ENCODE data around the gene RNASEH2B. TPM values are rescaled to one million over a fixed set of nuclear protein-coding genes. Genes with fewer than 3 reads are reported as not detected.

RNASEH2B gene
- total and polyA plus RNA-seq, 2 experiments from 2014 or later: 39.0 to 64.8 TPM

GRCh38 chr13:50990065-50990817 lies 80.7 kb downstream of the RNASEH2B start:
- no peaks in the 10 kb centered on the region for H3K9me2 ChIP-seq (ENCODE audit: insufficient read depth)
- Mint-ChIP-seq H3K27me3 (ENCODE audit: insufficient read depth, low read depth, poor library complexity) (peaks cover 3% of the 10 kb centered on the region), H3K4me3 (peak overlapping the region; percentile 42), H3K27ac (no peak overlapping the region), H3K4me1 (peaks cover 36% of the 10 kb centered on the region), H3K9me3 (peaks cover 3% of the 10 kb centered on the region; the same call in 2 of the 3 replicates), H3K36me3 (ENCODE audit: low read depth) (peaks cover 3% of the 10 kb centered on the region; the same call in 1 of the 3 replicates)
- no peaks in the 10 kb centered on the region for H3F3A ChIP-seq (replicated peaks; ENCODE audit: low read depth)
- H3K4me2 ChIP-seq: peak overlapping the region; percentile 21
- DNase-seq (ENCODE audit: low spot score) (no peak), ATAC-seq (peak; percentile 14; the same call in 2 of the 3 replicates)
- H3K27ac ChIP-seq (ENCODE audit: low read depth): no peak overlapping the region
- TF ChIP-seq POLR2AphosphoS5 (IDR thresholded peaks at IDR 0.05; ENCODE audit: low read depth) (no peak), CTCF (conservative IDR thresholded peaks at IDR 0.05; ENCODE audit: low read depth in 2 of 2) (no peak), EZH2 (IDR thresholded peaks at IDR 0.05; ENCODE audit: low read depth, unreplicated experiment) (no peak), REST (IDR thresholded peaks at IDR 0.05; ENCODE audit: unreplicated experiment) (no peak), ETS1 (IDR thresholded peaks at IDR 0.05) (no peak), NANOG (IDR thresholded peaks at IDR 0.05; ENCODE audit: borderline replicate concordance) (no peak), ZNF331 (CRISPR knock-in tag; IDR thresholded peaks at IDR 0.05; ENCODE audit: low read depth) (no peak), EZH2phosphoT487 (IDR thresholded peaks at IDR 0.05; ENCODE audit: unreplicated experiment) (no peak), ZNF462 (CRISPR knock-in tag; IDR thresholded peaks at IDR 0.05) (no peak), STAT1 (IDR thresholded peaks at IDR 0.05; ENCODE audit: unreplicated experiment) (no peak), JUNB (IDR thresholded peaks at IDR 0.05; ENCODE audit: unreplicated experiment) (no peak), CREB1 (CRISPR knock-in tag; IDR thresholded peaks at IDR 0.05; ENCODE audit: low read depth) (no peak), ZNF114 (CRISPR knock-in tag; IDR thresholded peaks at IDR 0.05) (no peak)
- peaks cover 20% of the 10 kb centered on the region for H3K4me1 ChIP-seq (ENCODE audit: insufficient read depth)
- peak overlapping the region; percentile 20; the same call in 1 of the 2 replicates for H3K4me3 ChIP-seq
- no peaks in the 10 kb centered on the region for H3K27me3 ChIP-seq (ENCODE audit: insufficient read depth)
- H2AFZ ChIP-seq: peak overlapping the region; percentile 89
- no peaks in the 10 kb centered on the region for H4K20me1 ChIP-seq (replicated peaks; ENCODE audit: insufficient read depth)
- no peaks in the 10 kb centered on the region for H3K79me2 ChIP-seq (replicated peaks; ENCODE audit: insufficient read depth)
- no peaks in the 10 kb centered on the region for H3K36me3 ChIP-seq (ENCODE audit: insufficient read depth)

Measured in GM23338 (cell line).